Heart left ventricle (tissue), 13 donors: ENCODE data around the gene OLFM2.

Experiments used
- CTCF ChIP-seq, 12 donors: fragments of 200-600 bp; sonication (generic) in 4 of 12; IDR thresholded peaks; one replicate each; pipeline versions ENCODE4 v1.5.0 to v1.8.0; 2018 to 2022; ENCODE audit warnings: antibody characterized with exemption in 12 of 12, mild to moderate bottlenecking in 5 of 12
- POLR2A ChIP-seq, 2 donors: fragments of 450-650 bp; IDR thresholded peaks; one replicate each; pipeline ENCODE4 v1.6.1; 2017; ENCODE audit warnings: antibody characterized with exemption in 2 of 2, mild to moderate bottlenecking in 2 of 2, moderate library complexity in 2 of 2
- donor health status: ischemic (EF 13 %, LVEDD 7.1; RV severe dilation, severe dysfunction).
- donor health status: DM: no; HTN: yes; CAD: no.
- donor health status: DM: no; HTN: no; CAD: no.
- donor health status: ischemic (EF 25% LVEDD 6.9; RV normal size, moderate dysfunction).
- donor health status: ischemic (EF 25% LVEDD 5.7; RV mildly dilated, moderate dysfunction).
- donor health status: ischemic (EF 35%, LVEDD 5.7; RV mildly dilated, moderate dysfunction).
- donor health status: nonischemic (EF 11% LVEDD 7.7; RV severe dilation, severe dysfunction).
- donor health status: DM: yes; HTN: yes; CAD: no.
- donor health status: PGD.
- donor health status: ischemic (EF 29% LVEDD 5.4; RV normal size, mild dysfunction).
- donor health status: nonischemic (EF 23%, LVEDD 6.1; RV moderate dilation, normal function).

- TF ChIP-seq CTCF (IDR thresholded peaks at IDR 0.05) (no peak), POLR2A (IDR thresholded peaks at IDR 0.05) (no peak)
Measured at GRCh38 chr19:9914001-9914314, 22.4 kb downstream of the OLFM2 start.
